Upper lobe of left lung (tissue), 6 donors: ENCODE measurements around the gene CTSE. TPM values are rescaled to one million over a fixed set of nuclear protein-coding genes. Genes with fewer than 3 reads are reported as not detected.
A peak's percentile ranks its signal among the peaks of the same experiment; 100 is the strongest.

Experiments used
- ATAC-seq, 2 donors: fragments of 200-7000 bp; cut with Tn5 transposase; one replicate each; pipeline ENCODE4 v1.9.1; 2022; ENCODE audit warnings: mild to moderate bottlenecking in 2 of 2, moderate library complexity in 2 of 2; ENCODE audit not compliant: low FRiP score in 2 of 2
- DNase-seq, 2 donors: peaks; one replicate each; pipeline ENCODE4 v3.0.0-alpha.2; 2019 to 2020
- H3K27ac ChIP-seq, 4 donors: fragments of 200-600 bp; sonication (generic); one replicate each; pipeline ENCODE4 v1.5.1; 2016 to 2019
- H3K27me3 ChIP-seq, 4 donors: fragments of 200-600 bp; sonication (generic); one replicate each; pipeline ENCODE4 v1.5.1; 2017 to 2019
- H3K36me3 ChIP-seq, 4 donors: fragments of 200-600 bp; sonication (generic); one replicate each; pipeline ENCODE4 v1.5.1; 2016 to 2019
- H3K4me1 ChIP-seq, 4 donors: fragments of 200-600 bp; sonication (generic); one replicate each; pipeline ENCODE4 v1.5.1; 2018 to 2019
- H3K4me3 ChIP-seq, 4 donors: fragments of 200-600 bp; sonication (generic); one replicate each; pipeline ENCODE4 v1.5.1; 2017 to 2019; ENCODE audit warnings: mild to moderate bottlenecking in 2 of 4, moderate library complexity in 1 of 4
- H3K9me3 ChIP-seq, 4 donors: fragments of 200-600 bp; sonication (generic); one replicate each; pipeline ENCODE4 v1.5.1; 2018 to 2019
- EP300 ChIP-seq, 4 donors: sonication (generic); formaldehyde crosslinking; IDR thresholded peaks; one replicate each; pipeline ENCODE4 v1.5.1; 2017; ENCODE audit warnings: antibody characterized with exemption in 4 of 4, control low read depth in 2 of 4
- POLR2A ChIP-seq, 4 donors: fragments of 450-650 bp; IDR thresholded peaks; one replicate each; pipeline ENCODE4 v1.5.1; 2016 to 2017; ENCODE audit warnings: antibody characterized with exemption in 4 of 4, mild to moderate bottlenecking in 2 of 4
- POLR2AphosphoS5 ChIP-seq, 2 donors: sonication (generic); formaldehyde crosslinking; IDR thresholded peaks; one replicate each; pipeline ENCODE4 v1.5.1; 2017; ENCODE audit warnings: antibody characterized with exemption in 2 of 2
- WGBS, 2 donors: methylation state at CpG; one replicate each; pipeline ENCODE4 v1.1.5; 2017 to 2018; 5-methylcytosine and 5-hydroxymethylcytosine counted together
- total RNA-seq, 6 donors: library from RNA; depleted of rRNA in 4 of 6; stranded (reverse); fragments of >200 nt in 4 of 6; gene quantifications; one replicate each; pipeline versions ENCODE4 v1.1.0 to v1.2.1, GENCODE V29; 2016 to 2021
- TF ChIP-seq, protein P1 (sequence below), 6 experiments: fragments of 450-650 bp in 4 of 6; fragments of 200-600 bp in 2 of 6; sonication (generic) in 2 of 6; IDR thresholded peaks; one replicate each; pipeline ENCODE4 v1.5.1; 2016 to 2019; ENCODE audit warnings: antibody characterized with exemption in 6 of 6
- donor health status: DM: no; HTN: no; CAD: no; lungs with moderate emphysema.
- donor health status: DM: no; HTN: yes; CAD: no; lungs with severe emphysema.

Gene CTSE
- total RNA-seq, 6 donors from 2014 or later = 34.6 to 132 (median 106) TPM

DNA sequence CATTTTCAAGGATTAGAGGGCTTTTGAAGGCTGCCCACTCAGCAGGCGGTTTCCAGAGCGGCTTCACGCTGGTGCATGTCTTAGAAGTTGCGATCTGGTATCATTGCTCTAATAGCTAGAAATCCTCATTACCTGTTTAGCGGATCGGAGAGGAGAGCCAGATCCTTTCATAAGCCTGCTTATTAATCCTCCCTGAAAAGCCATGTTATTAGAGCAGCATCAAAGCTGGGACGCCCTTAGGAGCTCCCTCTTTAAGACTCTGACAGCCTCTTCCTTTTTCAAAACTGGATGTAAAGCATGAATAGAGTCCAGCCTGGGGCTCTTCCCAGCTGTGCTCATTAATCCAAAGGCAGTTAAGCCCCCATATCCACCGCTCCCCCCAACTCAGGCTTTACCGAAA lies 13.9 kb upstream of the CTSE start:
- Histone ChIP-seq H3K9me3 (no peaks in the 10 kb centered on the region), H3K4me1 (peaks cover 0 to 17% (median 5%) of the 10 kb centered on the region in 4 donors), H3K36me3 (no peaks in the 10 kb centered on the region), H3K27ac (no peak overlapping the region), H3K27me3 (no peaks in the 10 kb centered on the region), H3K4me3 (no peak overlapping the region)
- ATAC-seq (no peak), DNase-seq (no peak)
- 92 to 95% methylated on average over 9 of the region's 9 CpGs for WGBS, 2 donors
- TF ChIP-seq POLR2AphosphoS5 (IDR thresholded peaks at IDR 0.05) = no peak
- no peak for TF ChIP-seq EP300 (IDR thresholded peaks at IDR 0.05)

DNA sequence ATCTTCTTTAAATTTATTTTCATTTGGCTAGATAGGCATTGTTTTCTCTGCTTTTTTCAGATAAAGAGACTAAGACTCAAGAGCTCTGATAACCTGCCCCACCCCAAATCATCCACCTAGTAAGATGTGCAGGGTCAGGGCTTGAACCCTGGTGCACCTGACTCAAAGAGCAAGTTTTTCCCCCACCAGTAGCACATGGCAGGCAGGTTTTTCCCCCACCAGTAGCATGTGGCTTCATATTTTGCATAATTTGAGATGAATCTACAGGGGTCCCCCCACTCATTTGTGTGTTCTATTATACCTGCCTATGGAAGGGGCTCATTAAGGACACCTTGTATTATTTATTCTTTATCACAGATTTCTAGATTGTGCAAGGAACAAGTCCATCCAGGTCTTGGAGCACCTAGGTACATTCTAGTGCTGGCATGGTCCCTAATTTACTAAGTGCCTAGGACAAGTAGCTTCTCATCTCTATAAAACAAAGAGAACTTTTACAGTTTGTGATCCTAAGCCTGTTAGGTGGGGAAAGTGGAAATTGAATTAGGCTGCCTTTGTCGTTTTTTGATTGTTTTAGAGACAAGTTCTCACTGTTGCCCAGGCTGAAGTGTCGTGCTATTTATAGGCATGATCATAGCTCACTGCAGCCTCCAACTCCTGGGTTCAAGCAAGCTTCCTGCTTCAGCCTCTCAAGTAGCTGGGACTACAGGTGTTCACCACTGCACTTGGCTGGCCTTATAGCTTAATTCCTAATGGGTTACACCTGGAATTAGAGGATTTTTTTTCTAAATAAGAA lies 13.2 kb upstream of the CTSE start:
- H3K36me3 ChIP-seq = no peaks in the 10 kb centered on the region
- no peaks in the 10 kb centered on the region for H3K27me3 ChIP-seq
- WGBS, 2 donors = 17 to 23% methylated on average over 2 of the region's 2 CpGs
- no peak overlapping the region for H3K27ac ChIP-seq
- no peaks in the 10 kb centered on the region for H3K9me3 ChIP-seq
- no peak overlapping the region for H3K4me3 ChIP-seq
- DNase-seq (peak in 1 of 2 donors; percentile 46), ATAC-seq (no peak)
- H3K4me1 ChIP-seq = peaks cover 0 to 17% (median 5%) of the 10 kb centered on the region in 4 donors
- TF ChIP-seq POLR2AphosphoS5 (IDR thresholded peaks at IDR 0.05) (no peak), EP300 (IDR thresholded peaks at IDR 0.05) (no peak), POLR2A (IDR thresholded peaks at IDR 0.05) (no peak)
- TF ChIP-seq, protein P1, sequence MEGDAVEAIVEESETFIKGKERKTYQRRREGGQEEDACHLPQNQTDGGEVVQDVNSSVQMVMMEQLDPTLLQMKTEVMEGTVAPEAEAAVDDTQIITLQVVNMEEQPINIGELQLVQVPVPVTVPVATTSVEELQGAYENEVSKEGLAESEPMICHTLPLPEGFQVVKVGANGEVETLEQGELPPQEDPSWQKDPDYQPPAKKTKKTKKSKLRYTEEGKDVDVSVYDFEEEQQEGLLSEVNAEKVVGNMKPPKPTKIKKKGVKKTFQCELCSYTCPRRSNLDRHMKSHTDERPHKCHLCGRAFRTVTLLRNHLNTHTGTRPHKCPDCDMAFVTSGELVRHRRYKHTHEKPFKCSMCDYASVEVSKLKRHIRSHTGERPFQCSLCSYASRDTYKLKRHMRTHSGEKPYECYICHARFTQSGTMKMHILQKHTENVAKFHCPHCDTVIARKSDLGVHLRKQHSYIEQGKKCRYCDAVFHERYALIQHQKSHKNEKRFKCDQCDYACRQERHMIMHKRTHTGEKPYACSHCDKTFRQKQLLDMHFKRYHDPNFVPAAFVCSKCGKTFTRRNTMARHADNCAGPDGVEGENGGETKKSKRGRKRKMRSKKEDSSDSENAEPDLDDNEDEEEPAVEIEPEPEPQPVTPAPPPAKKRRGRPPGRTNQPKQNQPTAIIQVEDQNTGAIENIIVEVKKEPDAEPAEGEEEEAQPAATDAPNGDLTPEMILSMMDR (IDR thresholded peaks at IDR 0.05) = no peak

DNA sequence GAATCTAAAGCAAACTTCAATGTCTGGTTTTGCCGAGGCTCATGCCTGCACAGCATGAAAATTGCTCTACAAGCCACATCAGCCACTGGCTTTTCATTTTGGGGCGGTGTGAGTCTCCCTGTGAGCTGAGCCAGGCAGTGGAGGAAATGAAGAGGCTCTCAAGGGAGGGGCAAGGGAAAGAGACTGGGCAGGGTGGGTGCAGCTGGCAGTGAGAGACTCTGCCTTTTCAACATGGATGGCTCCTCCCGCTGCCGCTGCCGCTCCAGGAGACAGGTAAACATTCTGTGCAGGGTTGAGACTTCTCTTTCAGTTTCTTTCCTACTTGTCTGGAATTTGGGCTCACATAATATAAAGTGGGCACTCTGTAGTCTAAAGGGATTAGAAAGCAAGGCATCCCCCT lies 11.3 kb upstream of the CTSE start:
- Histone ChIP-seq H3K27ac (no peak overlapping the region), H3K27me3 (no peaks in the 10 kb centered on the region), H3K4me1 (peaks cover 3 to 25% (median 5%) of the 10 kb centered on the region in 4 donors), H3K4me3 (no peak overlapping the region), H3K36me3 (no peaks in the 10 kb centered on the region), H3K9me3 (no peaks in the 10 kb centered on the region)
- ATAC-seq (no peak), DNase-seq (no peak)
- 24 to 38% methylated on average over 5 of the region's 5 CpGs for WGBS, 2 donors
- TF ChIP-seq, protein P1 (IDR thresholded peaks at IDR 0.05) = no peak

DNA sequence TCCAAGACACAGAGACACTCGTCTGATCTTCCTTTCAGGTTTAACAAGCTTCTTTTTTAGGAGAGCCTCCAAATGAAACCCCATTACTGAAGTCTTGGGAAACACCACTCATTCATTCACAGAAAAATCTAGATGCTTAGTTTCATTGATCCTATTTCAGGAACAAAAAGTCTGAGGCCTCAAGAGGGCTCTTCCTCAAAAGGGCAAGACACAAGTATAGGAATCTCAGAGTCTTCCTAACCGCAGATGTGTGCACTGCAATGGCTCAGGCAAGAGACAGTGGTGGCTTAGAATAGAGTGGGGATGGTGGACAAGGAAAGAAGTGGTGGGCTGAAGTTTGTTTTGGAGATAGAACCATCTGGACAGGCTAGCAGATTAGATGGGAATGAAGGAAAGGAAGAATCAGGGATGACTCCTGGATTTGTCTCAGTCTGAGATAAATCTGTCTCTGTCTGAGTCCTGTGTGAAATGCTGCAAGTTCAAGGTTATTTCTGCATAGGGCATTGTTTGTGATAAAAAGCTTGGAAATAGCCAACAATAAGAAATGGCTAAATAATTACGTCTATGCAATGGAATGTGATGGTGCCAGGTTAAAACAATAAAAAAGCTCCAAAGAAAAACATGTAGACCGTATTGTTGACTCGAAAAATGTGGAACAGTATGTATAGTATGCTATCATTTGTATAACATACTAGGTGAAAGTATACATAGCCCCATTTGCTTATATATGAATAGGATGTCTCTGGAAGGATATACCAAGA lies 8.9 kb upstream of the CTSE start:
- Histone ChIP-seq H3K36me3 (no peaks in the 10 kb centered on the region), H3K9me3 (no peaks in the 10 kb centered on the region), H3K4me3 (no peak overlapping the region), H3K4me1 (peaks cover 5 to 22% (median 10%) of the 10 kb centered on the region in 4 donors), H3K27me3 (no peaks in the 10 kb centered on the region), H3K27ac (no peak overlapping the region)
- ATAC-seq = no peak
- TF ChIP-seq POLR2AphosphoS5 (IDR thresholded peaks at IDR 0.05) (no peak), POLR2A (IDR thresholded peaks at IDR 0.05) (no peak), EP300 (IDR thresholded peaks at IDR 0.05) (no peak)
- TF ChIP-seq, protein P1 (IDR thresholded peaks at IDR 0.05) = no peak
- 82 to 83% methylated on average over 5 of the region's 5 CpGs for WGBS, 2 donors
- DNase-seq = no peak

DNA sequence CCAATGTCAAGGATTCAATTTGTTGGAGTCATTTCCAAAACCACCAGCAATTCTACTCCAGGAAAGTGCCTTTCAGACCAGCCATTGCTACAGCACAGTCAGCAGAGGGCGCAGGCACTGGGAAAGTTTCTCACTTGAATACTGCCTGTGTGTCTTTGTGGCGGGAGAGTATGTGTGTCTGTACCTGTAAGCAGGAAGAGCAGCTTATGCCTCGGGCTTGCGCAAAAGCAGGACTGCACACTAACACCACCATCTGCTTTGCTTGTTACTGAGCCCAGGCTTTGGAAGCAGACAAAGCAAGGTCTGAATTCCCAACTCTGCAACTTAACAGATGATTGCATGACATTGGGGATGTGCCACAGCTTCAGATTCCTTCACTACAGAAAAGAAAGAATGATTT lies 7.0 kb upstream of the CTSE start:
- H3K27ac ChIP-seq = no peak overlapping the region

More for the DNA sequence above, 7.0 kb upstream of the CTSE start:
- H3K4me1 ChIP-seq = peaks cover 5 to 15% (median 10%) of the 10 kb centered on the region in 4 donors
- TF ChIP-seq POLR2AphosphoS5 (IDR thresholded peaks at IDR 0.05) = no peak
- TF ChIP-seq, protein P1 (IDR thresholded peaks at IDR 0.05) = peak; percentile 46 to 72 (median 62)
- 0 to 2% methylated on average over 4 of the region's 4 CpGs for WGBS, 2 donors
- no peak overlapping the region for H3K4me3 ChIP-seq
- H3K9me3 ChIP-seq = no peaks in the 10 kb centered on the region
- no peaks in the 10 kb centered on the region for H3K27me3 ChIP-seq
- H3K36me3 ChIP-seq = no peaks in the 10 kb centered on the region
- DNase-seq (peak in 1 of 2 donors; percentile 87), ATAC-seq (peak; percentile 90 to 92)
